KMS-11 (cell line): ENCODE data around the gene PPP1R12C.
"Not testable (repeated sequence)": the region's sequence is repeated elsewhere in the genome, so short reads cannot be mapped to it uniquely, and the experiment has no call there.

ENCODE experiments used
- H2AFZ ChIP-seq: fragments of 200-600 bp; sonication (generic); 2 replicates; pipeline ENCODE4 v1.6.1; 2016; ENCODE audit warnings: antibody characterized with exemption, mixed run types, low read depth
- H3K27ac ChIP-seq: fragments of 200-600 bp; sonication (generic); 2 replicates; pipeline ENCODE4 v1.6.1; 2016; ENCODE audit warnings: mild to moderate bottlenecking, mixed run types
- H3K27me3 ChIP-seq: fragments of 200-600 bp; sonication (generic); 2 replicates; pipeline ENCODE4 v1.6.1; 2017; ENCODE audit warnings: mild to moderate bottlenecking, low read depth, mixed run types, moderate library complexity; ENCODE audit not compliant: insufficient read depth
- H3K36me3 ChIP-seq: fragments of 200-600 bp; sonication (generic); 2 replicates; pipeline ENCODE4 v1.6.1; 2017; ENCODE audit warnings: mild to moderate bottlenecking, mixed run types; ENCODE audit not compliant: insufficient read depth
- H3K4me1 ChIP-seq: fragments of 200-600 bp; sonication (generic); 2 replicates; pipeline ENCODE4 v1.6.1; 2016; ENCODE audit warnings: mild to moderate bottlenecking, low read depth, mixed run types; ENCODE audit not compliant: poor library complexity, severe bottlenecking
- H3K4me2 ChIP-seq: fragments of 200-600 bp; sonication (generic); 2 replicates; pipeline ENCODE4 v1.7.0; 2016; ENCODE audit warnings: mild to moderate bottlenecking, mixed run types
- H3K4me3 ChIP-seq: fragments of 200-600 bp; sonication (generic); IDR thresholded peaks from 2 replicates; pipeline ENCODE4 v1.6.1; 2017; ENCODE audit warnings: low read depth, low read length, mixed read lengths; ENCODE audit not compliant: insufficient read depth
- H3K79me2 ChIP-seq: fragments of 200-600 bp; sonication (generic); 2 replicates; pipeline ENCODE4 v1.6.1; 2016; ENCODE audit warnings: low read depth, mixed run types; ENCODE audit not compliant: insufficient read depth
- H3K9ac ChIP-seq: fragments of 200-600 bp; sonication (generic); 2 replicates; pipeline ENCODE4 v1.6.1; 2016; ENCODE audit warnings: mild to moderate bottlenecking, mixed run types
- H4K20me1 ChIP-seq: fragments of 200-600 bp; sonication (generic); 2 replicates; pipeline ENCODE4 v1.6.1; 2016; ENCODE audit warnings: mild to moderate bottlenecking, mixed run types; ENCODE audit not compliant: insufficient read depth
- CTCF ChIP-seq: fragments of 200-600 bp; sonication (generic); conservative IDR thresholded peaks from 2 replicates; pipeline ENCODE4 v1.6.1; 2017; ENCODE audit warnings: low read depth, mild to moderate bottlenecking, antibody characterized with exemption, low read length, moderate library complexity, mixed read lengths

Gene PPP1R12C

DNA sequence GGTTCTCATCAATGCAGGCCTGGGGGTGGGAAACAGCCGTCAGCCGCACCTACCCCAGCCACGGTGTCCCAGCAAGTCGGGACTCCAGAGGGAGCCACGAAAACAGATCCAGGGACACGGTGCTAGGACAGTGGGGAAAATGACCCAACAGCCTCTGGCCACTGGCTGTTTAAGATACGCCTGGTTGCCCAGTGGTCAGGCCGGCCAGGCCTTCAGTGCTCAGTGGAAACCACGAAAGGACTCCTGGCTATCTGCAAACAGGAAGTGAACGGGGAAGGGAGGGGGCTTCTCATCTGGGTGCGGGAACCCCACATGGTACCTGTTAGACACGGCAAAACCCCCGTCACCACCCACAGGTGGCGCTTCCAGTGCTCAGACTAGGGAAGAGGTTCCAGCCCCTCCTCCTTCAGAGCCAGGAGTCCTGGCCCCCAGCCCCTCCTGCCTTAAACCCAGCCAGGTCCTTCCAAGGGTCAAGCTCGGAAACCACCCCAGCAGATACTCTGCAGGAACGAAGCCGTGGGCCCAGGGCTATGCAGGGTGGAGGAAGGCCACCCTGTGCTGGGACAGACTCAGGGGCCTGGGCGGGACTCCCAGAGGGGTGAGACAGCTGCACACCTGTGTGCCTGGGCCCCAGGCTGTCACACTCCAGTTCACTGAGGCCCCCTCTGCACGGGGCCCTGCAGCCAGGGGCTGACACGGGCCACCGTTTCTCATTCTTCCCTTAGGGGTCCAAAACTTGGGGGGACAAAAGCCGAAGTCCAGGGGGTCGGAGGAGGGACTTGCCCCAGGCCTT lies 4.5 kb downstream of the PPP1R12C start:
- Histone ChIP-seq H4K20me1 (no peaks in the 10 kb centered on the region), H3K79me2 (peaks cover 40% of the 10 kb centered on the region), H3K4me2 (no peak overlapping the region), H3K4me3 (no peak overlapping the region), H3K27ac (no peak overlapping the region), H3K4me1 (peaks cover 7% of the 10 kb centered on the region), H3K36me3 (no peaks in the 10 kb centered on the region), H2AFZ (no peak overlapping the region), H3K27me3 (no peaks in the 10 kb centered on the region), H3K9ac (no peak overlapping the region)
- TF ChIP-seq CTCF: no peak

- H3K36me3 ChIP-seq: no peaks in the 10 kb centered on the region
- no peak for TF ChIP-seq CTCF
- H3K27ac ChIP-seq: no peak overlapping the region
- peaks cover 40% of the 10 kb centered on the region for H3K79me2 ChIP-seq
- H3K4me2 ChIP-seq: no peak overlapping the region
- no peak overlapping the region for H2AFZ ChIP-seq
- H3K27me3 ChIP-seq: no peaks in the 10 kb centered on the region
- no peak overlapping the region for H3K9ac ChIP-seq
- H4K20me1 ChIP-seq: no peaks in the 10 kb centered on the region
- H3K4me1 ChIP-seq: peaks cover 6% of the 10 kb centered on the region
- H3K4me3 ChIP-seq: no peak overlapping the region
These were observed 5.1 kb downstream of the PPP1R12C start for GRCh38 chr19:55112246-55112776.

DNA sequence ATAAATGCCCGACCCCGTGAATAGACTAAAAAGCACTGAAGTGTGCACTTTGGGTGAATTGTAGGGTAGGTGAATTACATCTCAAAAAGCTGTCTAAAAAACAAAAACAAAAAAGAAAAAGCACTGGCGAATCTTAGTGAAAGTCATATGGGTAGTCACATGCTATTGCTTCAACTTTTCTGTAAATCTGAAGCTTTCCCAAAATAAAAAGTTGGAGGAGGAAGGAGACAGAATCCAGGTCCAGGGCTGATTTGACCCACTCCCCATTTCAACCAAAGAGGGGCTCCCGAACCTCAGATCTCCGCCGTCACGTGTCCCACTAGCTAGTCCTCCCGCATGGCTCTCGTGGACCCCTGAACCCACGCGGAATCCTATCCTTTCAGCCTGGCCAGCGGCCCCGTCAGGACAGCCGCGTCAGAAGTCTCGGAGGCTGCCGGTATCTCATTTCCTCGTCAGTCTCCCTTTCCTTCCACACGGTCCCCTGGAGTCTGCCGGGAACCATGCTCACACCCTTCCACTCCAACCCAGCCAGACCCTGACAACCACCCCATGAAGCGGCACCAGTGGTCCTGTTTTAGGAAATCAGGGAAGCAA lies 6.1 kb downstream of the PPP1R12C start:
- Histone ChIP-seq H3K27me3 (no peaks in the 10 kb centered on the region), H3K36me3 (no peaks in the 10 kb centered on the region), H3K4me3 (no peak overlapping the region), H3K4me2 (no peak overlapping the region), H3K4me1 (peaks cover 6% of the 10 kb centered on the region), H3K79me2 (peaks cover 33% of the 10 kb centered on the region), H4K20me1 (no peaks in the 10 kb centered on the region), H3K27ac (no peak overlapping the region), H3K9ac (no peak overlapping the region), H2AFZ (no peak overlapping the region)
- no peak for TF ChIP-seq CTCF

DNA sequence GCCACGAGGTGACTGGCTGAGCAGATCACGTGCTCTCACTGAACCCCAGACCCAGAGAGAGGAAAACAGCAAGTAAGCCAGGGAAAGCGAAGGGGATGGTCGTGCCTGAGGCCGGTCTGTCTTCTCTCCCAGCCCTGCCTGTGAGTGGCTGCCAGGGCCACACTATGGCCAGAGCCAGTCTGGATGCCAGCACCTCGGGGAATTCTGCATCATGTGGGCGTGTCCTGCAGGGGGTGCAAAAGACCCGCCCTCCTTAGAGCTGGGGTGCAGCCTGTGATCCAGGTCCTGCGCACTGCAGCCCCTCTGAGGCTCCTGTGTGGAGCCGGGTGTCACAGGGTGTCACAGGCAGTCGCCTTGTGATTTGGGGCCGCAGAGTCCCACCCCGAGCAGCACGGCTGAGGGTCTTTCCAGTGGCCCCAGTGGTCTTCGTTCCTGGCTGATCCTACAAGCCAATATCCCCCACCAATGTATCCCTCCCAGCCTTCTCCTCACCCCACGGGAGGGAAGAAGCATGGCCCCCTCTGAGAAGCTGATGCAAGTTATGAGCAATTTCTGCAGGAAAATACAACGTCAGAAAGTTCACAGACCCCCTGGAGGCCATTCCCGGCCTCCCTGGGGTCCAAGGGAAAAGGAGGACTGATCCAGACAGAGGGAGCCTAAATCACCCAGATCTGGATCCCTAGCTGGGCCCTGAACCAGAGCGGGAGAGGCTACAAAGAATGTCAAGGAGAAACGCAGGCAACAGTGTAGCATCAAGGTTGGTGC lies 7.7 kb downstream of the PPP1R12C start:
- no peaks in the 10 kb centered on the region for H3K27me3 ChIP-seq
- TF ChIP-seq CTCF: no peak
- no peak overlapping the region for H3K4me2 ChIP-seq
- peaks cover 16% of the 10 kb centered on the region; the same call in 1 of the 2 replicates for H3K79me2 ChIP-seq
- H3K27ac ChIP-seq: no peak overlapping the region
- no peaks in the 10 kb centered on the region for H3K36me3 ChIP-seq
- no peak overlapping the region for H2AFZ ChIP-seq
- H3K9ac ChIP-seq: no peak overlapping the region
- no peaks in the 10 kb centered on the region for H4K20me1 ChIP-seq
- no peaks in the 10 kb centered on the region for H3K4me1 ChIP-seq
- no peak overlapping the region for H3K4me3 ChIP-seq

GRCh38 chr19:55107252-55107651 lies 10.2 kb downstream of the PPP1R12C start:
- H3K27me3 ChIP-seq, H3K27ac ChIP-seq, H3K4me3 ChIP-seq, H4K20me1 ChIP-seq, H3K4me2 ChIP-seq, H3K9ac ChIP-seq, H3K36me3 ChIP-seq, H3K79me2 ChIP-seq, H3K4me1 ChIP-seq, H2AFZ ChIP-seq: not testable (repeated sequence)
